Panc1 (cell line): ENCODE measurements around the gene LRMDA. TPM values are rescaled to one million over a fixed set of nuclear protein-coding genes. Genes with fewer than 3 reads are reported as not detected.

Source experiments
- ATAC-seq: fragments of 200-7000 bp; cut with Tn5 transposase; 2 replicates; pipeline ENCODE4 v1.9.1; 2020; ENCODE audit warnings: mild to moderate bottlenecking, moderate library complexity
- BruUV-seq: library from RNA; stranded (reverse); fragments of 400-500 nt; replicated peaks from 2 replicates; lab custom pipeline; 2021; lab: Mats Ljungman, UMichigan
- CTCF ChIA-PET: fragments of 300-600 bp; sonication (Branson Sonifier 250); formaldehyde crosslinking; loops from one replicate; lab custom pipeline; 2022; ENCODE audit warnings: antibody characterized with exemption; lab: Charles Lee
- POLR2A ChIA-PET: fragments of 300-600 bp; sonication (Branson Sonifier 250); formaldehyde crosslinking; loops from one replicate; lab custom pipeline; 2022; ENCODE audit warnings: antibody characterized with exemption; lab: Charles Lee
- DNase-seq: peaks from one replicate; pipeline ENCODE4 v3.0.0-alpha.2; 2010; ENCODE audit warnings: low read depth, low spot score
- H3K27ac ChIP-seq: 2 replicates; pipeline ENCODE4 v1.5.1; 2011; ENCODE audit warnings: mild to moderate bottlenecking, low read length, inconsistent platforms
- H3K27me3 ChIP-seq: fragments of 200-500 bp; sonication (Bioruptor generic); 2 replicates; pipeline ENCODE4 v1.6.0; 2014; ENCODE audit warnings: low read length, inconsistent platforms; ENCODE audit not compliant: control insufficient read depth, insufficient read depth
- H3K36me3 ChIP-seq: fragments of 200-500 bp; sonication (Bioruptor generic); 2 replicates; pipeline ENCODE4 v1.5.1; 2014; ENCODE audit warnings: inconsistent platforms, mild to moderate bottlenecking, low read length, moderate library complexity; ENCODE audit not compliant: control insufficient read depth, insufficient read depth
- H3K4me1 ChIP-seq: 2 replicates; pipeline ENCODE4 v1.5.1; 2011; ENCODE audit warnings: inconsistent platforms, mild to moderate bottlenecking, low read length, moderate library complexity; ENCODE audit not compliant: control insufficient read depth, insufficient read depth
- H3K4me3 ChIP-seq, 2 experiments: 2 replicates each; pipeline ENCODE4 v1.5.1; 2011 to 2012; ENCODE audit warnings: low read depth in 2 of 2, low read length in 2 of 2, mild to moderate bottlenecking in 2 of 2, inconsistent platforms in 1 of 2, moderate library complexity in 1 of 2
- H3K9me3 ChIP-seq: fragments of 200-500 bp; sonication (Bioruptor generic); 2 replicates; pipeline ENCODE4 v1.5.1; 2014; ENCODE audit warnings: low read depth, mild to moderate bottlenecking, inconsistent platforms, low read length, moderate library complexity; ENCODE audit not compliant: control insufficient read depth, insufficient read depth
- CTCF ChIP-seq: fragments of 450-650 bp; IDR thresholded peaks from 2 replicates; pipeline ENCODE4 v1.5.1; 2017; ENCODE audit warnings: mild to moderate bottlenecking
- POLR2AphosphoS5 ChIP-seq: IDR thresholded peaks from 2 replicates; pipeline ENCODE4 v1.6.1; 2012; ENCODE audit warnings: mild to moderate bottlenecking, low read depth, low read length, moderate library complexity
- REST ChIP-seq, 2 experiments: IDR thresholded peaks; 2 replicates each; pipeline ENCODE4 v1.6.1; 2011 to 2012; ENCODE audit warnings: low read depth in 2 of 2, control low read depth in 1 of 2, low read length in 1 of 2, mild to moderate bottlenecking in 1 of 2, moderate library complexity in 1 of 2; ENCODE audit not compliant: insufficient read depth in 1 of 2
- SIN3A ChIP-seq: IDR thresholded peaks from 2 replicates; pipeline ENCODE4 v1.6.1; 2012; ENCODE audit warnings: low read depth, mild to moderate bottlenecking, low read length, moderate library complexity, borderline replicate concordance; ENCODE audit not compliant: insufficient read depth
- TCF7L2 ChIP-seq: IDR thresholded peaks from 2 replicates; pipeline ENCODE4 v1.6.1; 2011; ENCODE audit warnings: mild to moderate bottlenecking, low read depth, low read length, inconsistent platforms
- in situ Hi-C: cut with HindIII; loops from 2 replicates; pipeline ENCODE4 v1.10.0; 2016; ENCODE audit warnings: low sequenced_read_pairs, low pct_unique_long_range_greater_than_20kb
- intact Hi-C: fragments of 100-400 bp; cut with micrococcal nuclease; formaldehyde crosslinking; loops from one replicate; pipeline ENCODE4 v1.10.0; 2022; ENCODE audit not compliant: unreplicated experiment
- total RNA-seq: library from RNA; stranded (reverse); gene quantifications from one replicate; pipeline ENCODE4 v1.2.1, GENCODE V29; 2021; ENCODE audit not compliant: unreplicated experiment

LRMDA gene
- total RNA-seq, 1 experiment from 2014 or later = 1.2 TPM

DNA sequence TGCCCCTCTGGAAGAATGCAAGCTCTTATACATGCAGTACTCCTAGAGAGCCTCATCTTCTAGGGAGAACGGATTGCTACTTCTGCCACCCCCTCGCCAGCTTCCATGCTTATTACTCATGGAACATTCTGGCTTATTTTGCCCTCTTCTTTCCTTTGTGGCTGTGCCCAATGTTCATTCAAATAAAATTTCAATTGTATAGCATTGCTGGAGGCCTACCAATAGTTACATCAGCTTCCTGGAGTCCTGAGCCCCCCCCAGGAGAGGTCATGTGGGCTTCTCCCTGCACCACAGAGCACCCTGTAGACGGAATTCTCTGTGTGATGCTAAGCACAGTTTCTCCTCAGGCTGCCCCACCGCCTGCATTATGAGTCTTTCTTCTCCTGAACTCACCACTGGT lies 1112.2 kb downstream of the LRMDA start:
- in situ Hi-C loops = no loop called here
- H3K27ac ChIP-seq = no peak overlapping the region
- BruUV-seq = no TSS peak
- ChIA-PET POLR2A (no interaction called here), CTCF (no interaction called here)
- peaks cover 9% of the 10 kb centered on the region for H3K27me3 ChIP-seq
- H3K4me3 ChIP-seq = no peak overlapping the region
- no peaks in the 10 kb centered on the region for H3K9me3 ChIP-seq
- no peak for ATAC-seq
- intact Hi-C loops = loop anchor here (10.0 kb wide), 2 partner anchors 239 to 1139 kb away; partner anchors contain the start of gene ZNF503
- H3K4me1 ChIP-seq = no peaks in the 10 kb centered on the region
- no peak for DNase-seq
- no peaks in the 10 kb centered on the region for H3K36me3 ChIP-seq
- TF ChIP-seq REST (IDR thresholded peaks at IDR 0.05; ENCODE audit: insufficient read depth in 1 of 2, low read depth in 2 of 2, low read length in 1 of 2) (no peak), TCF7L2 (no peak), CTCF (no peak), SIN3A (no peak), POLR2AphosphoS5 (no peak)

DNA sequence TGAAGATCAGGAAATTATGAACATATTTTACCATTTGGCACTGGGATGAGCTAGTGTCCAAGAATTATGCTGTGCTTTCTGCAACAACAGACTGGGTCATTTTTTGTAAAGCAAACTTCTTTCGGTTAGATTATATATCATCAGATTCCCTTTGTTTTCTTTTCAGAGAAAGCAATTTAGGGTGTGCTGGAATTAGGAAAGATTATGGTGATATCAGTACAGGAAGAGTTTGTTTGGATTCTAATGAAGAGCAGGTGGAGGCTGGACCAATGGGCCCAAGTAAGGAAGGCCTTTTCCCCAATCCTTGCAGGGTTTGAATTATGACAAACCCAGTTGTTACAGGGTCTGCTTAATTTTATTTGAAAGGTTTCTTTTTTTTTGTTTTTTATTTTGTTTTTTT lies 1113.4 kb downstream of the LRMDA start:
- Histone ChIP-seq H3K4me3 (no peak overlapping the region), H3K27me3 (peaks cover 12% of the 10 kb centered on the region), H3K4me1 (no peaks in the 10 kb centered on the region), H3K36me3 (no peaks in the 10 kb centered on the region), H3K27ac (no peak overlapping the region), H3K9me3 (no peaks in the 10 kb centered on the region)
- ATAC-seq (no peak), DNase-seq (no peak)
- no peak for TF ChIP-seq CTCF
- no peak for TF ChIP-seq TCF7L2
- no TSS peak for BruUV-seq
- CTCF ChIA-PET = interaction anchor here (0.6 kb wide), 1 partner anchor 30 kb away, joined by 3 read pairs; no protein-coding TSS in a partner anchor
- POLR2A ChIA-PET = interaction anchor here (0.7 kb wide), 1 partner anchor 1145 kb away, joined by 3 read pairs; no protein-coding TSS in a partner anchor
- in situ Hi-C loops (no loop called here), intact Hi-C loops (loop anchor here (5.0 to 10.0 kb wide), 3 partner anchors 240 to 1140 kb away; partner anchors contain the start of gene ZNF503)
